Hepatocyte (in vitro differentiated cells): ENCODE results near the gene IGFL1.
A peak's percentile ranks its signal among the peaks of the same experiment; 100 is the strongest.

Source experiments
- CTCF ChIP-seq: fragments of 200-600 bp; sonication (generic); IDR thresholded peaks from 2 replicates; pipeline ENCODE4 v1.5.1; 2016; ENCODE audit warnings: antibody characterized with exemption, mild to moderate bottlenecking; ENCODE audit not compliant: poor library complexity
- EZH2 ChIP-seq: fragments of 200-600 bp; sonication (generic); IDR thresholded peaks from 2 replicates; pipeline ENCODE4 v1.6.1; 2016; ENCODE audit warnings: antibody characterized with exemption, mild to moderate bottlenecking, borderline replicate concordance
- EZH2phosphoT487 ChIP-seq: fragments of 200-600 bp; sonication (generic); IDR thresholded peaks from one replicate; pipeline ENCODE4 v1.6.1; 2018; ENCODE audit warnings: antibody characterized with exemption, mild to moderate bottlenecking, low read depth, moderate library complexity; ENCODE audit not compliant: unreplicated experiment, severe bottlenecking

DNA sequence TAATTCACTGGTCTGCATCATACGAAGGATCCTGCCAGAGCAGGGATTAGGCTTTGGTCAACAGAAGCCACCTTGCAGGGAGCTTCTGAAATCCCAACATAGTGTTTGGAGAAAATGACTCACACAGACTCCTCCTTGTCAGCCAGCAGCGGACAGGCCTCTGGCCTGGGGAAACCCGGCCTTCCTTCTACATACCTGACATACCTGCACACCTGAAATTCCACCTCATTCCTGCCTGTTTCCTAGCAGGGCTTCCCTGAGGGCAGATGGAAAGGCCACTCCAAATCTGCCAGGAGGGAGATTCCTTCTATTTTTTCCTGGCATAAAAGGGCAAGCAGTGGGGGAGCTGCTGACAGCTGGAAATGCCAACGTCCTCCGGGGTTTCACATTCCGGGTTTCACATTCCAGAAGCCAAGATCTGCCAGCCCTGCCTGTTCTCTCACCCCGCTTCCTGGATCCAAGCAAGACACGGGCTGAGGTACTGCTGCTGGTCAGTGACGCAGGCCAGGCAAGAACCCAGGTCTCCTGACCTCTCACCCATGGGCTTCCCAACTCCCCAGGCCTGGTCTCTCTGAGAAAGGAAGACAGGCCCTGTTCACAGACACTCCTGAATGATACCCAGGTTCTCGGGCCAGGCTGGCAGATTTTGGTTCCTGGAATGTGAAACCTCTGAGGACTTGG, 18.2 kb upstream of the IGFL1 start:
- TF ChIP-seq CTCF = no peak
- TF ChIP-seq EZH2 = no peak
- TF ChIP-seq EZH2phosphoT487 = peak; percentile 54
